HEK293 (cell line): ENCODE measurements around the gene RER1.

Experiments used
- KLF8 ChIP-seq: fragments of 450-650 bp; formaldehyde crosslinking; IDR thresholded peaks from 2 replicates; pipeline ENCODE4 v1.5.1; 2016; ENCODE audit warnings: missing biosample characterization, missing genetic modification characterization
- ZNF221 ChIP-seq: fragments of 450-650 bp; formaldehyde crosslinking; IDR thresholded peaks from 2 replicates; pipeline ENCODE4 v1.5.1; 2017; ENCODE audit warnings: missing biosample characterization, missing genetic modification characterization, borderline replicate concordance
- ZNF561 ChIP-seq: fragments of 450-650 bp; IDR thresholded peaks from 2 replicates; pipeline ENCODE4 v1.5.1; 2018; ENCODE audit warnings: missing biosample characterization, missing genetic modification characterization, borderline replicate concordance
- TF ChIP-seq, protein P1 (sequence below): fragments of 450-650 bp; formaldehyde crosslinking; IDR thresholded peaks from 2 replicates; pipeline ENCODE4 v1.5.1; 2016; ENCODE audit warnings: missing biosample characterization, missing genetic modification characterization
- TF ChIP-seq, protein P2 (sequence below): fragments of 450-650 bp; formaldehyde crosslinking; IDR thresholded peaks from 2 replicates; pipeline ENCODE4 v1.5.1; 2016; ENCODE audit warnings: missing biosample characterization, missing genetic modification characterization
- TF ChIP-seq, protein P3 (sequence below): fragments of 450-650 bp; formaldehyde crosslinking; IDR thresholded peaks from 2 replicates; pipeline ENCODE4 v1.5.1; 2016; ENCODE audit warnings: missing biosample characterization, missing genetic modification characterization
- TF ChIP-seq, protein P4 (sequence below): fragments of 450-650 bp; formaldehyde crosslinking; IDR thresholded peaks from 2 replicates; pipeline ENCODE4 v1.5.1; 2017; ENCODE audit warnings: missing biosample characterization, missing genetic modification characterization

DNA sequence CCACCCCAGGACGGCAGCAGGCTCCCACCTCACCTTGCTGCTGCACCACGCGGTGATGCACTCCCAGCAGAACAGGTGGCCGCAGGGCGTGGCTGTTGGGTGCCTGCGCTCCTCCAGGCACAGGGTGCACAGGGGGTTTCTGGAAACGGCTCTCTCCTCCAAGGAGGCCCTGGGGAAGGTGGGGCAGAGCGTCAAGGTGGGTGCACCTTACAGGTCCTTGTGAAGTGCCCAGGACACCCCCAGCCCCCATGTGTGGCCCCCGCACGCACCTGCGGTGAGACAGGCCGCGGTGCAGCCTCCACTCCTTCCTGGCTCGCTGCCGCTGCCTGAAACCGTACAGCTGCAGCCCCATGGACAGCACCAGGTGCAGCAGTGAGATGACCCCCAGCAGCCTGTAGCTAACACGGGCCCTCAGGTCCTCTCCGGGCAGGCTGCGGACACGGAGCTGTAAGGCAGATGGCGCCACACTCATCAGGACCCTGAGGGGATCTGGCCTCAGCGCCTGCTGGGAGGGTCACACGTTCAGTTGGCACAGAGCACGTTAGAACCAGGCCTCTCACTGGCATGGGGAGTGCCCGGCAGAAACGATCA, 14.9 kb downstream of the RER1 start:
- TF ChIP-seq, protein P1, sequence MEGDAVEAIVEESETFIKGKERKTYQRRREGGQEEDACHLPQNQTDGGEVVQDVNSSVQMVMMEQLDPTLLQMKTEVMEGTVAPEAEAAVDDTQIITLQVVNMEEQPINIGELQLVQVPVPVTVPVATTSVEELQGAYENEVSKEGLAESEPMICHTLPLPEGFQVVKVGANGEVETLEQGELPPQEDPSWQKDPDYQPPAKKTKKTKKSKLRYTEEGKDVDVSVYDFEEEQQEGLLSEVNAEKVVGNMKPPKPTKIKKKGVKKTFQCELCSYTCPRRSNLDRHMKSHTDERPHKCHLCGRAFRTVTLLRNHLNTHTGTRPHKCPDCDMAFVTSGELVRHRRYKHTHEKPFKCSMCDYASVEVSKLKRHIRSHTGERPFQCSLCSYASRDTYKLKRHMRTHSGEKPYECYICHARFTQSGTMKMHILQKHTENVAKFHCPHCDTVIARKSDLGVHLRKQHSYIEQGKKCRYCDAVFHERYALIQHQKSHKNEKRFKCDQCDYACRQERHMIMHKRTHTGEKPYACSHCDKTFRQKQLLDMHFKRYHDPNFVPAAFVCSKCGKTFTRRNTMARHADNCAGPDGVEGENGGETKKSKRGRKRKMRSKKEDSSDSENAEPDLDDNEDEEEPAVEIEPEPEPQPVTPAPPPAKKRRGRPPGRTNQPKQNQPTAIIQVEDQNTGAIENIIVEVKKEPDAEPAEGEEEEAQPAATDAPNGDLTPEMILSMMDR (tag by site-specific recombination), result peak; percentile 56; the same call in 1 of the 2 replicates
- TF ChIP-seq KLF8 (tag by site-specific recombination) (no peak), ZNF561 (no peak), ZNF221 (no peak)
- TF ChIP-seq, protein P2, sequence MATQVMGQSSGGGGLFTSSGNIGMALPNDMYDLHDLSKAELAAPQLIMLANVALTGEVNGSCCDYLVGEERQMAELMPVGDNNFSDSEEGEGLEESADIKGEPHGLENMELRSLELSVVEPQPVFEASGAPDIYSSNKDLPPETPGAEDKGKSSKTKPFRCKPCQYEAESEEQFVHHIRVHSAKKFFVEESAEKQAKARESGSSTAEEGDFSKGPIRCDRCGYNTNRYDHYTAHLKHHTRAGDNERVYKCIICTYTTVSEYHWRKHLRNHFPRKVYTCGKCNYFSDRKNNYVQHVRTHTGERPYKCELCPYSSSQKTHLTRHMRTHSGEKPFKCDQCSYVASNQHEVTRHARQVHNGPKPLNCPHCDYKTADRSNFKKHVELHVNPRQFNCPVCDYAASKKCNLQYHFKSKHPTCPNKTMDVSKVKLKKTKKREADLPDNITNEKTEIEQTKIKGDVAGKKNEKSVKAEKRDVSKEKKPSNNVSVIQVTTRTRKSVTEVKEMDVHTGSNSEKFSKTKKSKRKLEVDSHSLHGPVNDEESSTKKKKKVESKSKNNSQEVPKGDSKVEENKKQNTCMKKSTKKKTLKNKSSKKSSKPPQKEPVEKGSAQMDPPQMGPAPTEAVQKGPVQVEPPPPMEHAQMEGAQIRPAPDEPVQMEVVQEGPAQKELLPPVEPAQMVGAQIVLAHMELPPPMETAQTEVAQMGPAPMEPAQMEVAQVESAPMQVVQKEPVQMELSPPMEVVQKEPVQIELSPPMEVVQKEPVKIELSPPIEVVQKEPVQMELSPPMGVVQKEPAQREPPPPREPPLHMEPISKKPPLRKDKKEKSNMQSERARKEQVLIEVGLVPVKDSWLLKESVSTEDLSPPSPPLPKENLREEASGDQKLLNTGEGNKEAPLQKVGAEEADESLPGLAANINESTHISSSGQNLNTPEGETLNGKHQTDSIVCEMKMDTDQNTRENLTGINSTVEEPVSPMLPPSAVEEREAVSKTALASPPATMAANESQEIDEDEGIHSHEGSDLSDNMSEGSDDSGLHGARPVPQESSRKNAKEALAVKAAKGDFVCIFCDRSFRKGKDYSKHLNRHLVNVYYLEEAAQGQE, result no peak
- TF ChIP-seq, protein P3, sequence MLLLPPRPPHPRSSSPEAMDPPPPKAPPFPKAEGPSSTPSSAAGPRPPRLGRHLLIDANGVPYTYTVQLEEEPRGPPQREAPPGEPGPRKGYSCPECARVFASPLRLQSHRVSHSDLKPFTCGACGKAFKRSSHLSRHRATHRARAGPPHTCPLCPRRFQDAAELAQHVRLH (tag by site-specific recombination), result no peak
- TF ChIP-seq, protein P4, sequence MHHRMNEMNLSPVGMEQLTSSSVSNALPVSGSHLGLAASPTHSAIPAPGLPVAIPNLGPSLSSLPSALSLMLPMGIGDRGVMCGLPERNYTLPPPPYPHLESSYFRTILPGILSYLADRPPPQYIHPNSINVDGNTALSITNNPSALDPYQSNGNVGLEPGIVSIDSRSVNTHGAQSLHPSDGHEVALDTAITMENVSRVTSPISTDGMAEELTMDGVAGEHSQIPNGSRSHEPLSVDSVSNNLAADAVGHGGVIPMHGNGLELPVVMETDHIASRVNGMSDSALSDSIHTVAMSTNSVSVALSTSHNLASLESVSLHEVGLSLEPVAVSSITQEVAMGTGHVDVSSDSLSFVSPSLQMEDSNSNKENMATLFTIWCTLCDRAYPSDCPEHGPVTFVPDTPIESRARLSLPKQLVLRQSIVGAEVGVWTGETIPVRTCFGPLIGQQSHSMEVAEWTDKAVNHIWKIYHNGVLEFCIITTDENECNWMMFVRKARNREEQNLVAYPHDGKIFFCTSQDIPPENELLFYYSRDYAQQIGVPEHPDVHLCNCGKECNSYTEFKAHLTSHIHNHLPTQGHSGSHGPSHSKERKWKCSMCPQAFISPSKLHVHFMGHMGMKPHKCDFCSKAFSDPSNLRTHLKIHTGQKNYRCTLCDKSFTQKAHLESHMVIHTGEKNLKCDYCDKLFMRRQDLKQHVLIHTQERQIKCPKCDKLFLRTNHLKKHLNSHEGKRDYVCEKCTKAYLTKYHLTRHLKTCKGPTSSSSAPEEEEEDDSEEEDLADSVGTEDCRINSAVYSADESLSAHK (tag by site-specific recombination), result no peak
